COR-L47 (cell line): ENCODE measurements around the gene STX8.
"Not testable (repeated sequence)": the region's sequence is repeated elsewhere in the genome, so short reads cannot be mapped to it uniquely, and the experiment has no call there.

ENCODE experiments used
- DNase-seq: peaks from one replicate; lab custom pipeline; 2025; lab: John Stamatoyannopoulos, UW

Gene STX8

GRCh38 chr17:9557161-9557755, 18.4 kb downstream of the STX8 start:
- DNase-seq = no peak

GRCh38 chr17:9554715-9555114, 20.9 kb downstream of the STX8 start:
- not testable (repeated sequence) for DNase-seq

- DNase-seq = no peak
These were observed 22.0 kb downstream of the STX8 start for GRCh38 chr17:9553596-9553995.

GRCh38 chr17:9553181-9553580, 22.4 kb downstream of the STX8 start:
- no peak for DNase-seq

- DNase-seq = no peak
These were observed 26.4 kb downstream of the STX8 start for GRCh38 chr17:9549215-9549614.

GRCh38 chr17:9544221-9544620, 31.4 kb downstream of the STX8 start:
- DNase-seq = no peak

GRCh38 chr17:9541718-9542117, 33.9 kb downstream of the STX8 start:
- no peak for DNase-seq

- DNase-seq = no peak
These were observed 37.0 kb downstream of the STX8 start for GRCh38 chr17:9538626-9539025.

- DNase-seq = no peak
These were observed 38.3 kb downstream of the STX8 start for GRCh38 chr17:9537177-9537776.

- no peak for DNase-seq
These were observed 39.6 kb downstream of the STX8 start for GRCh38 chr17:9536061-9536460.

GRCh38 chr17:9533441-9533840, 42.2 kb downstream of the STX8 start:
- DNase-seq = no peak

- no peak for DNase-seq
These were observed 42.9 kb downstream of the STX8 start for GRCh38 chr17:9532715-9533114.

- no peak for DNase-seq
These were observed 44.6 kb downstream of the STX8 start for GRCh38 chr17:9531034-9531433.

- DNase-seq = no peak
These were observed 46.5 kb downstream of the STX8 start for GRCh38 chr17:9529033-9529700.

- no peak for DNase-seq
These were observed 47.8 kb downstream of the STX8 start for GRCh38 chr17:9527788-9528187.

- DNase-seq = no peak
These were observed 53.5 kb downstream of the STX8 start for GRCh38 chr17:9522074-9522473.

GRCh38 chr17:9521062-9521461, 54.6 kb downstream of the STX8 start:
- DNase-seq = no peak

GRCh38 chr17:9520649-9521048, 55.0 kb downstream of the STX8 start:
- no peak for DNase-seq

GRCh38 chr17:9519583-9520272, 55.9 kb downstream of the STX8 start:
- DNase-seq = no peak

GRCh38 chr17:9517396-9517795, 58.2 kb downstream of the STX8 start:
- DNase-seq = no peak

GRCh38 chr17:9513266-9513665, 62.4 kb downstream of the STX8 start:
- no peak for DNase-seq

GRCh38 chr17:9512323-9513168, 63.1 kb downstream of the STX8 start:
- DNase-seq = no peak
